Globus pallidus (tissue), 1 donor: ENCODE data around the gene ABCB1.
"Not testable (repeated sequence)": the region's sequence is repeated elsewhere in the genome, so short reads cannot be mapped to it uniquely, and the experiment has no call there.

Experiments used
- DNase-seq: peaks from one replicate; pipeline ENCODE4 v3.0.0-alpha.2; 2015; ENCODE audit warnings: low spot score

ABCB1 gene

DNA sequence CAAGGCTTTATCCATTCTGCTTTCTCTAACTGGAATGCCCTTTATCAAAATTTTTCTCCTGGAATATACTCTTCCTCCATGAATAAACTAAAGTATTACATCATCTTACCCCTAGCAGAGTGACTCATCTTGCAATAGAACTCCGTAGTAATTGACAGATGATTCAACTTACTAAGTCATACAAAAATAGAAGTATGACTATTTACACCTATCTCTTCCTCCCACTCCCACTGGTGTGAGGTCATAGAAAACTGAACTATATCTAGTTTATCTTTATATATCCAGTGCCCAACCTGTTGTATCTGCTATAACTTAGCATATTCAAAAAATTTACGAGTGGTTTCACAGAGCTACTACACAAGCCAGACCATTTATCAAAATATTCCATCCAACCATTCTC, 26.1 kb downstream of the ABCB1 start:
- no peak for DNase-seq

GRCh38 chr7:87572513-87572912, 28.2 kb downstream of the ABCB1 start:
- not testable (repeated sequence) for DNase-seq

- no peak for DNase-seq
Observed at GRCh38 chr7:87570178-87570577, 30.5 kb downstream of the ABCB1 start.

DNA sequence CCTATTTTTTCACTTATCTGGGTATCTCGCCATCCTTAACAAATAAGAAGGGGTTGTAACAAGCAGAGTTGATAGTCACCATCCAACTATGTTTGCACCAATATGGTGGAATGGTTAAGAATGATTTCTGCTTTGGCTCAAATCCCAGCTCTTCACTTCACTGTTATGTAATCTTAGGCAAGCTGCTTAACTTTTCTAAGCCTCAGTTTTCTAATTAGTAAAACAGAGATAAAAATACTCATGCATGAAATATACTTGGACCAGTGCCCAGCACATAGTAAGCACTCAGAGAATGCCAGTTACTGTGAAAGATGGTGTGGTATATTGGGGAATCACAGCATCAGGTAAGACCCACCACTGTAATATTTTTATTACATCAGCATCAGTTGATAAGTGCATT, 33.6 kb downstream of the ABCB1 start:
- DNase-seq: no peak

- DNase-seq: no peak
Observed at GRCh38 chr7:87566311-87566900, 34.3 kb downstream of the ABCB1 start.

DNA sequence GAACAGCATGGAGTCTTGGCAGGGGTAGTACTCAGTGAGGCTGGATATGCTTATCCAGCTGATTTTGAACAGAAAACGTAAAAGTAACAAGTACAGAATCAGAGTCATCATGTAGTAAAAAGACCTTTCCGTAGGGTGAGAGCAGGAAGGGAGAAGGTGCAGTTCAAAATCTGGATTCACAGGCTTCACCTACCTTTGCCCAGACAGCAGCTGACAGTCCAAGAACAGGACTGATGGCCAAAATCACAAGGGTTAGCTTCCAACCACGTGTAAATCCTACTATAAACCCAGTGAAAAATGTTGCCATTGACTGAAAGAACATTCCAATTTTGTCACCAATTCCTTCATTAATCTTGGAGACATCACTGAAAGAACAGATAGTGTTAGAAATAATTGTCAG, 34.8 kb downstream of the ABCB1 start:
- DNase-seq: no peak

DNA sequence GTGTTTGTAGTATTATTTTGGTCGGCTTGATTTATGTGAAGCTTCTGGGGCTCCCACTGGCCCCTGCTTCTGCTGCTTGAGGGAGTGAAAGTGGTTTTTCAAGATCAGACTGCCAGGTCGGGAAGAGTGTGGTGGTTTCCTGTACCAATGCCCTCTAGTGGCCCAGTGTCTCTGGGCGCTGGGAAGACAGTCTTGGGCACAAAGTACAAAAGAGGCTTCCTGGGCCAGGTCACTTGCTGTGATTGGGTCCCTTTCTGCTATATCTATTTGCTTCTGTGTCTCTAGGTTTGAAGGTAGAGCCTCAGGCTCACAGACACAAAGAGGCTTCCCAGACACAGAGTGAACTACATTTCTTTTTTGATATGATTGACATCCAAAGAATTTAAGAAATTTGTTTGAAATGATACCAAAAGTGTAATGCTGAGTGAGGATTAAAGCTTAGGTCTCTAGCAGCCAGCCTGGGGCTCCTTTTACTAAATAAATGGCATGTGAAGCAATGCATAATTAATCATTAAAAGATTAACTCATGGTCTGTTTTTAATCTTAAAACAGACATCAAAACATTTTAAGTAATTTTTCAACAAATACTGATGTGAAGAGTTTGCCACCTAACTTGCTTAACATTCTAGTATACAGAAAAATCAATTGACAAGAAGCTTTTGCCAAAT, 36.3 kb downstream of the ABCB1 start:
- DNase-seq: no peak

DNA sequence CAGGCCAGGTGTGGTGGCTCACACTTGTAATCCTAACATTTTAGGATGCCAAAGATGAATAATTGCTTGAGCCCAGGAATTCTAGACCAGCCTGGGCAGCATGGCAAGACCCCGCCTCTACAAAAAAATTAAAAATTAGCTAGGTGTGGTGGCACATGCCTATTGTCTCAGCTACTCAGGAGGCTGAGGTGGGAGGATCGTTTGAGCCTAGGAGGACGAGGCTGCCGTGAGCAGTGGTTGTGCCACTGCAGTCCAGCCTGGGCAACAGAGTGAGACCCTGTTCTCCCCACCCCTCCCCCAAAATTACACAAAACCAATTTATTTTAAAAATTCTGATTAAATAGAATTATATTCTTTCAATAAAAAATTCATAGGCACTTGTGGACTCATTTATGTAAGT, 39.0 kb downstream of the ABCB1 start:
- DNase-seq: no peak

- DNase-seq: no peak
Observed at GRCh38 chr7:87561102-87561501, 39.6 kb downstream of the ABCB1 start.

DNA sequence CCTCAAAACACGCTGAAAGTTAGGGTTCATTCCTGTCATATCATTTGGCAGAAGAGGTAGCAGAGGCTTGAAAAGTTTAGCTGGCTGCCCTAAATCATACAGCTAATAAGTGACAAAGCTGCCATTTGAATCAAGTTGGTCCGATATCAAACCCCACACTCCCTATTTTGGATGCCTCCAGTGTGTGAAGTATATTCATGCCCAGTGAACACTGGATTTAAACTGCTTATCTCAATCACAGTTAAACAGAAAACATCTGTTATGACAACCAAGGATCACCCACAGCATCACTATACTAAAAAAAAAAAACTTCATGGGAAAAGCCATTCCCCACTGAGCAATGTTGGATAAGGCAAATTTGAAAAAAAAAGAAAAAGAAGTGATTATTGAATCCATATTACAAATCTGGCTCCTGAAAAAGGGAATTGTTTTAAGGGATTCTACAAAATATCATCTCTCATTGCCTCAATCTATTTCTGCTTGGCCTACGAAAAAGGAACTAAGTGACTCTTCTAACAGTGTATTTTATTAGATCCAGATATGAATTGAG, 48.3 kb downstream of the ABCB1 start:
- no peak for DNase-seq

GRCh38 chr7:87548123-87548919, 52.4 kb downstream of the ABCB1 start:
- no peak for DNase-seq

- no peak for DNase-seq
Observed at GRCh38 chr7:87545760-87546159, 54.9 kb downstream of the ABCB1 start.

DNA sequence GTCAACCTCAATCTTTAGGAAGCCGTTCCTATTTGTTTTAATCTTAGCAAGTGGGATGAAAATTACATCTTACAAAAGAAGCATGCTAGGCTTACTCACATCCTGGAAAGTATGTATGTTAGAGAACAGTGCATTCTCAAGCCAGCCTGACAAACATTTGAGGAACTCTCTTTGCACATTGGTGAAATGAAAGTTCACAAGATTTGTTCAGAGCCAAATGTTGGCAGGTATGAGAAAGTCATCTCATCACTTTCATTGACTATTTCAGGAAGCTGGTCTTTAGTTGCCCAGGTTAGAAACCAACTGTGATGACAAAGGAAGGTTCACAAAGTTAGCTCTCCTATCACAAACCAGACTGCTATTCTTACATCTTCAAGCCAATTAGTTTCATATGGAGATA, 57.1 kb downstream of the ABCB1 start:
- no peak for DNase-seq

DNA sequence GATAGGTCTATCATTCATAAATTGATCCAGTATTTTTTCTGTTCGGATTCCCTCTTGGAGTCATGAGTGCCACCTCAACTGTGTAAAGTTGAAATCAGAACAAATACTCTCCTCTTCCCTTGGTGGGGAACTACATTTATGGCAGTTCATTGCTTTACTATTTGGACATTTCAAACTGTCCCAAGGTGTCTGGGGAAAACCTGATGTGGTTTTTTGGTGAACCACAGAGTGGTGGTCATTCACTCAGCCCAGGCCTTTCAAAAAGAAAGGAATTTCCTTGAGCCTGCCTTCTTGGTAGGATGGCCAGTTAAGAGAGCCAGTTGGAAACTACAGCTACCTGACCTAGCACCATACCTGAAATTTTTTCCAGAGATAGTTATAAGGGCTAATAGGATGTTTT, 59.0 kb downstream of the ABCB1 start:
- DNase-seq: no peak

GRCh38 chr7:87538052-87538451, 62.6 kb downstream of the ABCB1 start:
- no peak for DNase-seq

- DNase-seq: no peak
Observed at GRCh38 chr7:87534072-87534471, 66.6 kb downstream of the ABCB1 start.

- DNase-seq: no peak
Observed at GRCh38 chr7:87530126-87530525, 70.6 kb downstream of the ABCB1 start.

DNA sequence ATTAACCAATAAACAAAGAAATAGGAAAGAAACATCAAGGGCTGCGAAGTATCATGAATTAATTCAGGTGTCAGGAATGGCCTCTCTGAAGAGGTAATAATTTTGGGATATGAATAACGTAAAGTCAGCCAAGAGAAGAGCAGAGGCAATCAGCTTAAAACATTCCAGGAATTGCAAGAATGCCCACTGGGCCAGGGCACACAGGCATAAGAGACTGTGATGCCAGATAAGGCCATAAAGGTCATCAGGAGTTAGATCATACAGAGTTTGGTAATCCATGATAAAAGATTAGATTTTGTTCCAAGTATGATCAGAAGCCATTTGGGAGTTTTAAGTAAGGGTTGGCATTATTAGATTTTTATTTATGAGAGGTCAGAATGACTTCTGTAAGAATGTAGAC, 72.0 kb downstream of the ABCB1 start:
- DNase-seq: no peak

- DNase-seq: no peak
Observed at GRCh38 chr7:87518735-87519134, 81.9 kb downstream of the ABCB1 start.

GRCh38 chr7:87517891-87518290, 82.8 kb downstream of the ABCB1 start:
- DNase-seq: no peak

DNA sequence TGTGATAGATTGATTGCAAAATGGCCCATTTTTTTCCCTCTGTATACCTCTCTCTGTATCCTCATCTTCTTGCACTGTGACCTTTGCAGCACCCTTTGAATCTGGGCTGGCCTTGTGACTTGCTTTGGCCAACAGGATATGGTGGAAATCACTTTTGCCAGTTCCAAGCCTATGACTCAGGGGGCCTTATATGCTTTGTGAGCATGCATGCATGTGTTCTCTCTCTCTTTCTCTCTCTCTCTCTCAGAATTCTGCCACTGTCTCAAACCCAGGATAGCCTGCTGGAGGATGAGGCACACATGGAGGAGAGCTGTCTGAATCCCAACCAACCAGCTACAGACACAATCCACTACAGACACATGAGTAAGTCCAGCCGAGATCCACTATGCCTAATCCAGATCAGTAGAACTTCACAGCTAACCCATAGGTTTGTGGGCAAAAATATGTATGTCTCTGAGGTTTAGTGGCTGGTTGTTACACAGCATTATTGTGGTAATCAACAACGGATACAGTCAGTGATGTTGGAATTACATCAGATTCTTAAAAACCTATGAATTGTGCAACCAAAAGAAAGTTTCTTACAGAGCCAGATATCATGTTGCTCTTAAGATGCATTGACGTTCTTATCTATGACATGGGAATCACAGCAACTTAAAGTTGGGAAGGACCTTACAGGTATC, 83.4 kb downstream of the ABCB1 start:
- DNase-seq: no peak

GRCh38 chr7:87513735-87514335, 86.8 kb downstream of the ABCB1 start:
- DNase-seq: no peak
